ENCODE results near the gene PCDHB5. TPM values are rescaled to one million over a fixed set of nuclear protein-coding genes. Genes with fewer than 3 reads are reported as not detected.

The PCDHB5 gene
- 0.08 and 0.10 TPM in 2 replicates for polyA plus RNA-seq (2012; rRNA removed)
- polyA plus RNA-seq (2012; cell fraction: cytosol; rRNA removed): 0.04 TPM in 2 replicates
- 0.80 and 0.85 TPM in 2 replicates for polyA plus RNA-seq (2012; cell fraction: nucleus; rRNA removed)

GRCh38 chr5:141135030-141135717 lies at the start of gene PCDHB5:
TSS of gene PCDHB5 (plus strand) at chr5:141135206. CDS start at chr5:141135435, 229 bp downstream.
- H3K27ac ChIP-seq (ENCODE audit: low read depth in 2 of 2, low read length in 1 of 2): no peak within 1 kb of the TSS
- no peak for DNase-seq
- TF ChIP-seq FOXJ3 (CRISPR knock-in tag; IDR thresholded peaks at IDR 0.05) (no peak), MXI1 (IDR thresholded peaks at IDR 0.05; ENCODE audit: low read depth, low read length) (no peak), POLR2AphosphoS5 (IDR thresholded peaks at IDR 0.05; ENCODE audit: low read depth, low read length) (no peak)
- TF ChIP-seq, protein P1, sequence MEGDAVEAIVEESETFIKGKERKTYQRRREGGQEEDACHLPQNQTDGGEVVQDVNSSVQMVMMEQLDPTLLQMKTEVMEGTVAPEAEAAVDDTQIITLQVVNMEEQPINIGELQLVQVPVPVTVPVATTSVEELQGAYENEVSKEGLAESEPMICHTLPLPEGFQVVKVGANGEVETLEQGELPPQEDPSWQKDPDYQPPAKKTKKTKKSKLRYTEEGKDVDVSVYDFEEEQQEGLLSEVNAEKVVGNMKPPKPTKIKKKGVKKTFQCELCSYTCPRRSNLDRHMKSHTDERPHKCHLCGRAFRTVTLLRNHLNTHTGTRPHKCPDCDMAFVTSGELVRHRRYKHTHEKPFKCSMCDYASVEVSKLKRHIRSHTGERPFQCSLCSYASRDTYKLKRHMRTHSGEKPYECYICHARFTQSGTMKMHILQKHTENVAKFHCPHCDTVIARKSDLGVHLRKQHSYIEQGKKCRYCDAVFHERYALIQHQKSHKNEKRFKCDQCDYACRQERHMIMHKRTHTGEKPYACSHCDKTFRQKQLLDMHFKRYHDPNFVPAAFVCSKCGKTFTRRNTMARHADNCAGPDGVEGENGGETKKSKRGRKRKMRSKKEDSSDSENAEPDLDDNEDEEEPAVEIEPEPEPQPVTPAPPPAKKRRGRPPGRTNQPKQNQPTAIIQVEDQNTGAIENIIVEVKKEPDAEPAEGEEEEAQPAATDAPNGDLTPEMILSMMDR (IDR thresholded peaks at IDR 0.05): peak; percentile 36
- no peaks in the 10 kb centered on the region for H3K79me2 ChIP-seq (ENCODE audit: insufficient read depth)
- ChIA-PET POLR2A (no interaction called here), CTCF (interaction anchor here (1.1 to 1.6 kb wide), 2 partner anchors 15 to 42 kb away, joined by 4 to 5 read pairs; partner anchors contain the start of gene PCDHB6)
- no peak within 1 kb of the TSS for H3K4me2 ChIP-seq
- H2AFZ ChIP-seq (ENCODE audit: low read depth): no peak within 1 kb of the TSS
- no peaks in the 10 kb centered on the region for H3K9me2 ChIP-seq
- no peaks in the 10 kb centered on the region for H3K4me1 ChIP-seq (ENCODE audit: control insufficient read depth in 1 of 2, insufficient read depth in 2 of 2, low read depth in 1 of 2, low read length in 1 of 2)
- no peak within 1 kb of the TSS for H3K9ac ChIP-seq
- no peaks in the 10 kb centered on the region for H4K20me1 ChIP-seq (ENCODE audit: insufficient read depth)
- H3K27me3 ChIP-seq (ENCODE audit: insufficient read depth): no peaks in the 10 kb centered on the region
- H3K4me3 ChIP-seq (ENCODE audit: low read depth in 2 of 2, low read length in 1 of 2): no peak within 1 kb of the TSS; a peak in 2 of 4 replicates
- 0 out of 2 replicates have a peak, but pooled peaks cover 3% of the 10 kb centered on the region for H3K9me3 ChIP-seq
- 50% methylated on average over 22 of the region's 22 CpGs for WGBS (ENCODE audit: low lambda C conversion rate)
- H3F3A ChIP-seq (replicated peaks; ENCODE audit: insufficient read depth): no peaks in the 10 kb centered on the region
- H3K36me3 ChIP-seq (replicated peaks in 1 of 2; ENCODE audit: control insufficient read depth in 1 of 2, insufficient read depth in 2 of 2, low read length in 1 of 2): no peaks in the 10 kb centered on the region

- Histone ChIP-seq H3K9ac (peak within 1 kb of the TSS; percentile 37; the same call in 1 of the 2 replicates), H3K4me2 (peak within 1 kb of the TSS; percentile 37), H3F3A (replicated peaks; ENCODE audit: insufficient read depth) (no peaks in the 10 kb centered on the region), H3K27me3 (ENCODE audit: insufficient read depth) (no peaks in the 10 kb centered on the region), H4K20me1 (ENCODE audit: insufficient read depth) (no peaks in the 10 kb centered on the region), H2AFZ (ENCODE audit: low read depth) (peak within 1 kb of the TSS; percentile 23; the same call in 1 of the 2 replicates), H3K9me2 (no peaks in the 10 kb centered on the region), H3K27ac (ENCODE audit: low read depth in 2 of 2, low read length in 1 of 2) (no peak within 1 kb of the TSS), H3K4me3 (ENCODE audit: low read depth in 2 of 2, low read length in 1 of 2) (peak within 1 kb of the TSS; percentile 31 to 51), H3K79me2 (ENCODE audit: insufficient read depth) (no peaks in the 10 kb centered on the region), H3K9me3 (no peaks in the 10 kb centered on the region), H3K4me1 (ENCODE audit: control insufficient read depth in 1 of 2, insufficient read depth in 2 of 2, low read depth in 1 of 2, low read length in 1 of 2) (no peaks in the 10 kb centered on the region), H3K36me3 (replicated peaks in 1 of 2; ENCODE audit: control insufficient read depth in 1 of 2, insufficient read depth in 2 of 2, low read length in 1 of 2) (no peaks in the 10 kb centered on the region)
- WGBS (ENCODE audit: low lambda C conversion rate): 30% methylated on average over 29 of the region's 29 CpGs
- POLR2A ChIA-PET: no interaction called here
- peak; percentile 42 for DNase-seq
- TF ChIP-seq YY1 (IDR thresholded peaks at IDR 0.05; ENCODE audit: low read depth): no peak
- TF ChIP-seq, protein P1 (IDR thresholded peaks at IDR 0.05): peak; percentile 52
- no peak for TF ChIP-seq RFX5 (IDR thresholded peaks at IDR 0.05; ENCODE audit: low read length)
- peak; percentile 41; the same call in 1 of the 2 replicates for TF ChIP-seq RAD21 (IDR thresholded peaks at IDR 0.05; ENCODE audit: low read length)
- TF ChIP-seq JUND (IDR thresholded peaks at IDR 0.05): no peak
- CTCF ChIA-PET: interaction anchor here (1.1 to 2.2 kb wide), 3 partner anchors 10 to 92 kb away, joined by 3 to 10 read pairs (median 5); partner anchors contain the start of genes PCDHB4 and PCDHB9
Observed at GRCh38 chr5:141094481-141095262, 40.3 kb upstream of the PCDHB5 start, which contains the start of gene PCDHB2. TSS of gene PCDHB2 (plus strand) at chr5:141094615. CDS start at chr5:141094791, 176 bp downstream.

Measured in SK-N-SH (cell line).